Fibroblast of villous mesenchyme (primary cell): ENCODE results near the gene PRRX1. TPM values are rescaled to one million over a fixed set of nuclear protein-coding genes. Genes with fewer than 3 reads are reported as not detected.

ENCODE experiments used
- DNase-seq: peaks from one replicate; pipeline ENCODE4 v3.0.0-alpha.2; 2010; ENCODE audit warnings: low read depth
- H3K4me3 ChIP-seq: 2 replicates; pipeline ENCODE4 v1.5.1; 2011; ENCODE audit warnings: low read depth, mild to moderate bottlenecking, low read length
- total RNA-seq: library from RNA; depleted of rRNA; stranded (reverse); fragments of >200 nt; gene quantifications from 2 replicates; pipeline ENCODE4 v1.2.3, GENCODE V29; 2012
- TF ChIP-seq, protein P1 (sequence below): IDR thresholded peaks from 2 replicates; pipeline ENCODE4 v1.5.1; 2012; ENCODE audit warnings: low read depth, mild to moderate bottlenecking, low read length; ENCODE audit not compliant: insufficient read depth

PRRX1 gene
- total RNA-seq, 1 donor, result 203 TPM

DNA sequence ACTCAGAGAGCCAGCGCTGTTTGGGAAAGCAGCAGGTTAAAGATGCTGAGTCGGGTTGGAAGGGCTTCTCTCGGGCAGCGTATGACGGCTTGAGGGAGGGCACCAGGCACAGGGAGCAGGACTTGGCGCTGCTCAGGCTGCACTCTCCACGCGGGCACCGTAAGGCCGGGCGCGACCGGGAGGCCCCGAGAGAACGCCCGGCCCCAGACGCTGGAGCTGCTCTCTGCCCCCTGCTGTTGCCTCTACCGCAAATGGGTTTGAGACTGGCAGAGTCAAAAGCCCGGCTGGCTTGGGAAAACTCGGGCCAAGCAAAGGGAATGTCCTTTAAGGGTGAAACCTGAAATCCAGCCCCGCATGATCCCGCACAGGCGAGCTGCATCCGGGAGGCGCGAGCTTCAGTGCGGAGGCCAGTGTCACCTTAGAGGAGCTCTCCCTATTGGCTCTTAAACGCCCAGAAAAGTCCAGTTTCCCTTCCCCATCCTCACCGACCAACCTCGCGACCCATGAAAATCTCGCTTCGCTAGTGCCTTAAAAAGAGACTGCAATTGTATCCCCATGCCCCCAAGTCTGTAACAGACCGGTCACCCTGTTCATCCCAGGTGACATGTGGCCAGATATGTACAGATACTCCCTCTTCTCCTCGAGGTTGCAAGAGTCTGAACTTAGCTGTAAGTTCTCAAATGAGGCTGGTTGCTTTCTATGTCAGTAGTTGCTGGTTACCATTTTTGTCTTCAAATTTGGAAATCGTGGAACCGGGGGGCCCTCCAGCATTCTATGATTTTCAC lies 1.1 kb downstream of the PRRX1 start:
- peak overlapping the region; percentile 81 for H3K4me3 ChIP-seq
- DNase-seq, result peak; percentile 68
- TF ChIP-seq, protein P1, sequence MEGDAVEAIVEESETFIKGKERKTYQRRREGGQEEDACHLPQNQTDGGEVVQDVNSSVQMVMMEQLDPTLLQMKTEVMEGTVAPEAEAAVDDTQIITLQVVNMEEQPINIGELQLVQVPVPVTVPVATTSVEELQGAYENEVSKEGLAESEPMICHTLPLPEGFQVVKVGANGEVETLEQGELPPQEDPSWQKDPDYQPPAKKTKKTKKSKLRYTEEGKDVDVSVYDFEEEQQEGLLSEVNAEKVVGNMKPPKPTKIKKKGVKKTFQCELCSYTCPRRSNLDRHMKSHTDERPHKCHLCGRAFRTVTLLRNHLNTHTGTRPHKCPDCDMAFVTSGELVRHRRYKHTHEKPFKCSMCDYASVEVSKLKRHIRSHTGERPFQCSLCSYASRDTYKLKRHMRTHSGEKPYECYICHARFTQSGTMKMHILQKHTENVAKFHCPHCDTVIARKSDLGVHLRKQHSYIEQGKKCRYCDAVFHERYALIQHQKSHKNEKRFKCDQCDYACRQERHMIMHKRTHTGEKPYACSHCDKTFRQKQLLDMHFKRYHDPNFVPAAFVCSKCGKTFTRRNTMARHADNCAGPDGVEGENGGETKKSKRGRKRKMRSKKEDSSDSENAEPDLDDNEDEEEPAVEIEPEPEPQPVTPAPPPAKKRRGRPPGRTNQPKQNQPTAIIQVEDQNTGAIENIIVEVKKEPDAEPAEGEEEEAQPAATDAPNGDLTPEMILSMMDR, result peak; percentile 23

GRCh38 chr1:170665629-170666028 lies 1.7 kb downstream of the PRRX1 start:
- DNase-seq, result peak; percentile 46
- peak overlapping the region; percentile 81 for H3K4me3 ChIP-seq
- TF ChIP-seq, protein P1, result no peak

- DNase-seq, result peak; percentile 49
- peak overlapping the region; percentile 81 for H3K4me3 ChIP-seq
- TF ChIP-seq, protein P1, result no peak
Observed at GRCh38 chr1:170666541-170667254, 2.8 kb downstream of the PRRX1 start.

DNA sequence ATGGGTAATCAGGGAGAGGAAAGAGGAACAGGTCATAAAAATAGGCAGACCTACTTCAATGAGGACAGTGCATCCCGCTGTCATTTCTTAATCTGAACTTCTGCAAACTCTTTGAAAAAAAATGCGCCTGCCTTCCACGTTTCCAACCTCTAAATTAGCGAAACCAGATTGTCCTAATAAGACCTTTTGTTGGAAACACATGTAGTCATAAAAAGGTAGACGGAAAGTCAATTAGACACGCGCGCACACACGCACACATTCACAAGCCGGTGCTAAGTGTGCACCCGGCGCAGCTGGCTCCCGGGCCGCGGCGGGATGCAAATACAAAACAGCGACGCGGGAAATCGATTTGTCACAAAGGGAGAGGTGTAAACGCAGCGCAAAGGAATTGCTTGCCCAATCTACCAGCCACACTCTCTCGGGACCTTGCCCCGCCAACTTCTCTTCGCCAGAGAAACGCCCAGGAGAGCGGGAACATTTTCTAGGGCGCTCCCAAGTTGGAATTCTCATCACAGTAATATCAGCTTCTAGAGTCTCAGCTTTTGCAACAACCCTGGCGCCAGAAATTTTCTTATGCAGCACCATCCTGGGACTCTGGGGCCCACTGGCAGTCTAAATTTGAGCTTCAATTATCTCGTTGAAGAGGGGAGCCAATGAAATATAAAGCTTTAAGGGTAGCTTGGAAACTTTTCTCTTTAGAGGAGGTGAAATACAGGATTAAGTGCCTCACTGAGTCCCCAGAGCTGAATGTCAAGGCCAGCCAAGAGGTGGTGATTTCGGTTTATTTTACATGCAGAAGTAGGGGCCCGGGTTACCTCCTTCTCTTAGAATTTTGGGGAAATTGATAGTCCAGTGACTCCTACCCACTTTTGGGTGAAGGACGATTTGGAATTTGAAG lies 4.5 kb downstream of the PRRX1 start:
- peak overlapping the region; percentile 48 for H3K4me3 ChIP-seq
- TF ChIP-seq, protein P1, result no peak
- DNase-seq, result peak; percentile 55

DNA sequence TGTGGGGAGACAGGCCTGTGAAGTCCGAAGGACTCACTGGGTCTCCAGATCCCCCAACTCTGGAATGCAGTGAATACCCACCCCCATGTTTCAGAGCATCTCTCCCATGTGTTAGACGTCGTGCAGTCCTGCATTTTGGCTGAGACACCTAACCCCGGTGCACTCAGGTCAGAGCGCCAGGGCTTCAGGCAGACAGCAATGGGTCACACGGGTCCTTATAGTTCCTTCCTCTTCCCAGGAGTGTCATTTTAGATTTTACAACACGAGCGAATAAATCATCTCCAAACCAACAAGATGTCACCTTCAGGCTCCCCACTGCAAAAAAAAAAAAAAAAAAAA lies 5.1 kb downstream of the PRRX1 start:
- no peak for DNase-seq
- H3K4me3 ChIP-seq, result peak overlapping the region; percentile 48
- TF ChIP-seq, protein P1, result no peak
